ENCODE measurements around the gene TSC22D2.

DNA sequence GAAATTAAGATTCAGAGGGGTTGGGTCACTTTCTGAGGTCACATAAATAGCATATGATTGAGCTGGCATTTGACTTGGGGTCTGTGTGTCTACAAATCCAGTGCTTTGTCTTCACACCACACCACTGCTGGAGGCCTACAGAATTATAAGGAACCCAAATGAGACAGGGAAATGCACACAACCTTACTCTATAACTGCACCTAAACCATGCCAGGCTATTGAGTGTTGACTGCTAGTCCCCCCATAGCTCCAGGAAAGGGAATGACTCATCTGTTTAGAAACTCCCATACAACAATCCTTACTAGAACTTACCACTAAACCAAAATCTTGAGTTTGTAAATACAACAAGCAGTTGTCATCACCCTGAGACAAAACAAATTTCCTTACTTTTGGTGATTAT is 16.9 kb upstream of the TSC22D2 start:
- TF ChIP-seq CTCF (IDR thresholded peaks at IDR 0.05) (no peak), POLR2A (IDR thresholded peaks at IDR 0.05) (no peak)
